ENCODE results near the gene MEGF6.

Gene MEGF6

DNA sequence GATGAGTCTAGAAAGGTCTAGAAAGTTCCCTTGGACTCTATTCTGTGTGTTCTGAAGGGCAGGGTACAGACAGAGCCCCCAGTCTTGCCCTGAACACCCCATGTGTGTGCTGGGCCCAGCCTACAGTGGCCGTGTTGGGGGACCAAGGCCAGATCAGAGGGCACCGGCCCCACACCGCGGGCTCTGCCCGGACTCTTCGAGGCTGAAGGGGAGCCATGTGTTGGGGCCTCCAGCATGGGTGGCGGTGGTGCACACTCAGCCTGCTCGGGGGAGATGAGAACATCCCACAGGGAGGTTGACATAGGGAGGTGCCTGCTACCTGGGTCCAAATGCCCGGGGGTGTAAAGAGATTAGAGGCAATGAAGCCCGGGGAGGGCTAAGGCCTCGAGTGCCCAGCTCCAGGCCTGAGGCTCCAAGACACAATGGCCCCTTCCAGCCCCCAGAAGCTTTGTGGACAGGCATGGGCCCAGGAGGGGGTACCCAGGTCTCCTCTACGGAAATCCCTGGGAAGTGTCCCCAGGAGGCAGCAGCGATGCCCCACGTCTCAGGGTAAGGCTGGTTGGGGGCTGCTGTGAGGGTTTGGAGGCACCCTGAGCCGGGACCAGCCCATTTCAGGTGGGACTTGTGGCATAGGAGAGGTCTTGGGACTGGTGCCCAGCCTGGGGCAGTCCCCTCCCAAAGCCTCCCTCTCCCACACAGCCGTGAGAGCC is 144.8 kb downstream of the MEGF6 start:
- DNase-seq, result no peak

DNA sequence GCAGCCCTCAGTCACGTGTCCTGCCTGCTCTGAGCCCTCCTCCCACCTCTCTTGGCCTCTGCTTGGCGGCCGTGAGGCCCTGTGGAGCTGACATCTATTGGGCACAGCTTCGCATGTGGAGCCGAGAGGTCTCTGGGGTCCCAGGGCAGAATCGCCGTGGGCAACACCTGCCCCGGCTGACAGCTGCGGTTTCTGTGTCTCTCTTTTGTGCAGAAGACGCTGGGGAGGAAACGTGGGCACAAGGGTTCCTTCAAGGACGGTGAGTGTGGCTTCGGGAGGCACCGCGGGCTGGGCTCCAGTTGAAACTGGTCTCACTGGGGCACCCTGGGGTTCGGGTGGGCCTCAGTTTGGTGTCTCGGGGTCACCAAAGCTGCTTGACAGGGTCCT is 145.4 kb downstream of the MEGF6 start:
- DNase-seq, result no peak

DNA sequence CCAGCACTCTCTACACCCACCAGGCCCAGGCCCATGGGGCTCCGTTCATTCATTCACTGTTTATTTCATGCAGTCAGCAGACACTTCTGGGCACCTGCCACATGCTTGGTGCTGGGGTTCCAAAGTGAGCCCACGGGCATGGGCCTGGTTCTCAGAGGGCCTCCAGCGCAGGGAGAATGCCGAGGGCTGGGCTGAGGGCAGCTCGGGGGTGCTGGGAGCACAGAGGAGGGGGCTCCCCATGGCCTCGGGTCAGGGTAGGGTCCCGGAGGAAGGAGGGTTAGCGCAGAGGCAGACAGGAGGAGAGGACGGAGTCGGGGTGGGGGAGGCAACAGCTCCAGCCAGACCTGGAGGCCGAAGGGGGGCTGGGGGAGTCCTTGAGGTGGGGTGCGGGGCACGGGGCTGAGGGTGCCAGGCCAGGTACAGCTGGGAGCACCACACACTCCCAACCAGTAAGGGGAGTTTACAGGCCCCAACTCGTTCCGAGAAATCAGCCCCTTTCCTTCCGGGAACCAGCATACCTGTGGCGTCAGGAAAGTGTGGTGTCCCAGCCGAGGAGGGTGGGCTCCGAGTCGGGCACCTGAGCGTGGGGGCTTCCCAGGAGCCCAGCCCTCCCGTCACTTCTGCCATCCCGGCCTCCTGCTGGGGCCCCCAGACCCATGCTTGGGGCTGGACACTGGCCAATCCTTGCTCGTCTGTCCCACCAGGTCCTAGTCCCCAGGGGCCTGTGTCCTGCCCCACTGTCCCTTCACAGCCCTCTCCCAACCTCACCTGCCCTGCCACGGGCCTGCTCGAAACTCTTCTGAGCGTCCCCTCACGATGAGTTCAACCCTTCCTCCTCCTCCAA is 146.0 kb downstream of the MEGF6 start:
- no peak for DNase-seq

DNA sequence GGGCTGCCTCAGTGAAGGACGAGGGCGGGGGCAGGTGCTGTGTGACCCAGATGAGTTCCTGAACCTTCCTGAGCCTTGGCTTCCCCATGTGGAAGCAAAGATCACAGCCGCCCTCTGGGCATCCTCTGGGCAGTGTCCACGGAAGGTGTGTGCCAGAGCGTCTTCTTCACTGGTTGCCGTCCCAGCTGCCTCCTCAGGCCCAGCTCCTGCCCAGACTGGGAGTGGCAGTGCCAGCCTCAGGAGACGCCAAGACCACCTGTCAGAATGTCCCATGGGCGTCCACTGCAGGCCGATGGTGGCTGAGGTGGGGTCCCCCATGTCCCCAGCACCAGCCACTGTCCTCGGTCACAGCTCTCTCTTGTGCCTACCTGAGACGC is 146.7 kb downstream of the MEGF6 start:
- DNase-seq, result no peak

DNA sequence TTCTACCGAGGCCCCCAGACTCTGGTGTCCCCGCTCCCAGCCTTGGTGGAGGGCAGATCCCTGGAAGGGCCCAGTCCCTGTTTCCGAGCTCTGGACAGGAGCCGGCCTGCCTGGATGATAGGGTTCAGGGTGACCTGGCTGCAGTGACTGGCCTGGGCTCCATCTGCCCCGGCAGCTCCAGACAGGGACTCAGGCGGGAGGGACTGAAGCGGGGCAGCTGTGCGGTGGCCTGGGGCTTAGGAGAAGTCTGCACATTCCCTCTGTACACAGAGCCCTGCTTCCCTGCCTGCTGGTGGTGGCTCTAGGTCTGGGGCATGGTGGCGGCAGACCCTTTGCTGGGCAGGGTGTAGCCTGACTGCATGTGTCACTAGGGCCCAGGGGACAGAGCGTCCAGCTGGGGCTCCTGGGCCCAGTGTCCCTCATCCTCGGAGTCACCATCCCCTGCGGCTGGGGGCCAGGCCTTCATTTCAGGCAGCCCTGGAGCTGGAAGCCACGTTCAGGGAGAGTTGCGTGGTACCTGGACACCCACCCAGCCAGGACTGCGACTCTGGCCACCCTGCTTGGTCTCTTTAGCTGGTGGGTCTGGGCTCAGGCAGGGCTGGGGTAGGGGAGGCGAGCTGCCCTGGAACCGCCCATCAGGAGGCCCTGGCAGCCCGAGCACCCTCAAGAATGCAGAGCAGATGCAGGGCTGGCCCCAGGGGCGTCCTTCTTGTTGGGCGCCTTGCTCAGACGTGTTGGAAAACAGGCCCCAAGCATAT is 147.2 kb downstream of the MEGF6 start:
- no peak for DNase-seq

DNA sequence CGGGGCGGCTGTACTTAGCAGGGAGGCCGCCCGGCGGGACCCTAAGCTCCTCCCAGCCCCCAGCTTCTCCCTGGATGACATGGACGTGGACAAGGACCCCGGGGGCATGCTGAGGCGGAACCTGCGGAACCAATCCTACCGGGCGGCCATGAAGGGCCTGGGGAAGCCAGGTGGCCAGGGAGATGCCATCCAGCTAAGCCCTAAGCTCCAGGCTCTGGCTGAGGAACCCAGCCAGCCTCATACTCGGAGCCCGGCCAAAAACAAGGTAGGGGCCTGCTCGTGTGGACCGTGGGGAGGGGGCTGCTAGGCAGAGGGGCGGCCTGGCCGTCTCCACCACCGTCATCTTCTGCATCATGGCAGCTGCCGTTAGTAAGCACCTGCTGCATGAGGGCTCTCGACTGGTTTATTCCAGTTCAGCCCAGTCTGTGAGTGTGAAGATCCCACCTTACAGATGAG is 147.9 kb downstream of the MEGF6 start:
- DNase-seq, result no peak

DNA sequence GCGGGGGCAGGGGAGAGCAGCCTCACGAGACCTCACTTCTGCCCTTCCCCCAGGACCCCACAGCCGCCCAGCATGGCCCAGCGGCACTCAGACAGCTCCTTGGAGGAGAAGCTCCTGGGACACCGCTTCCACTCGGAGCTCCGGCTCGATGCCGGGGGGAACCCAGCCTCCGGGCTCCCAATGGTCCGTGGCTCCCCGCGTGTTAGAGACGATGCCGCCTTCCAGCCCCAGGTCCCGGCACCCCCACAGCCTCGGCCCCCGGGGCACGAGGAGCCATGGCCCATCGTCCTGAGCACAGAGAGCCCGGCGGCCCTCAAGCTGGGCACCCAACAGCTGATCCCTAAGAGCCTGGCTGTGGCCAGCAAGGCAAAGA is 148.3 kb downstream of the MEGF6 start:
- no peak for DNase-seq

DNA sequence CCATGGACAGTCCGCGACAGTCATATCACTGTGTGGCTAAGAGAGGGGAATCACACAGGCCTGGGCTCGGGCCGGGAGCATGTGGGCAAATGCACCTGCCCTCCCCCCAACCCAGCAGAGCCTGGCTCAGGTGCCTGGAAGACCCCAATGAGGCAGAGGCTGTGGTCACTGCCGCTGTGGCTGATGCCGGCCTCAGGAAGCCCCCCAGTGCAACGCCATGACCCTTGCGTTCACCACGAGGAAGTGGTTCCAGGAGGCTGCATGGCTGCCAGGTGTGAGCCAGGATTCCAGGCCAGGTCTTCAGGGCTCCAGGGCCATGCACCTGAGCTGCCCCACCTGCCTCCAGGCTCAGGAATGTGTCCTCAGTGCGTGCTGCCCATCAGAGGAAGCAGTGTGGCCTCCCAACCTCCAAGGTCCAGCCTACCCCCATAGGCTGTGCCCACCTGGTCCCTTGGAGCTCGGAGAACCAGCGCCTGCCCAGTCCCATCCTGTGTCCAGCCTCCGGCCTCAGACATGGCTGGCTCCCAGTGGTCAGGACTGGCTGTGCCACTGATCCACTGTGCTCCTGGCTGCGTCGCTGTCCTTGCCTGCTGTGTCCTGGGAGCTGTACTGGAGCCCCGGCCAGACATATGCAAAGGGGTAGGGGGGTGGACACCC is 148.8 kb downstream of the MEGF6 start:
- DNase-seq, result no peak

DNA sequence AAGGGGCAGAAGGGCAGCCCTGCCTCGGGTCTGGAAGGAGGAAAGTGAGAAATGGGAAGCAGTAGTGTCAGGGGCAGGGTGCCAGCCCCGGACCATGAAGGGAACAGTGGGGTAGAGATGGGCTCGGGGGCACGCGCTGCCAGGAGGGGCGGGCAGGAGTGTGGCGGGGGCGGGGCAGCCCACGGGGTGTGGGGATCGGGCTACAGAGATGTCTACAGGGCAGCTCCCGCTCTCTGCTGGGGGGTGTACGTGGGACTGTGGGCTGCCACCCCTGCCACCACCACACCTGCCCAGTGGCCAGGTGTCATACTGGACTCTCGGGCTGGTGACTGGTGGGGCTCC is 149.4 kb downstream of the MEGF6 start:
- no peak for DNase-seq

DNA sequence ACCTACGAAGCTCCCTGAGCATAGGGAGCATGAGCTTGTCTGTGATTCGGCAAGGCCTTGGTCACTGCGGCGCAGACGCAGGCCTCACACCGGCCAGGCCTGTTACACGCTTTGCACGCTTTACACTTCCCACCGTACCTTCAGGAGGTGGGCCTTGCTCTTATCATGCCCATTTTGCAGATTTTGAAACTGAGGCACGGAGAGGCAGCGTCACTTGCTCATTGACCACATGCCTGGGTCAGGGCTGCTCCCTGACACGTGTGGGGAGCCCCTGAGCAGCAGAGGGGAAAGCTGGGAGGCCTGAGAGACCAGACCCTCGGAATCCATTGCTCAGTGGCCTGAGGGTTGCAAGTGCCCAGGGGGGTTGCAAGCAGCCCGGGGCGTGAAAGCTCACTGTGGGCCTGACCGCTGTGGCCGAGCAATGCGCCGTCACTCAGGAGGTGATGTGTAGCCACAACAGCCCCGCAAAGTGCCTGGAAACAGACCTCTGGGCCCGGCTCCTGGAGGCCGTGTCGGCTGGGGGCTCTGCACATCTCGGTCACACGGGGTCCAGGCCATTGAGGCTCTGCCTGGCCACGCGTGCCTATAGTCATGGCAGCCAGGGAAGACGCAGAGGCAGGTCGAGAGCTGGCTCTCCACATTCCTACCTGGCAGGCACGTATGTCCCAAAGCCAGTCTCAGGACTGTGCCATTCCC is 149.9 kb downstream of the MEGF6 start:
- DNase-seq, result no peak

DNA sequence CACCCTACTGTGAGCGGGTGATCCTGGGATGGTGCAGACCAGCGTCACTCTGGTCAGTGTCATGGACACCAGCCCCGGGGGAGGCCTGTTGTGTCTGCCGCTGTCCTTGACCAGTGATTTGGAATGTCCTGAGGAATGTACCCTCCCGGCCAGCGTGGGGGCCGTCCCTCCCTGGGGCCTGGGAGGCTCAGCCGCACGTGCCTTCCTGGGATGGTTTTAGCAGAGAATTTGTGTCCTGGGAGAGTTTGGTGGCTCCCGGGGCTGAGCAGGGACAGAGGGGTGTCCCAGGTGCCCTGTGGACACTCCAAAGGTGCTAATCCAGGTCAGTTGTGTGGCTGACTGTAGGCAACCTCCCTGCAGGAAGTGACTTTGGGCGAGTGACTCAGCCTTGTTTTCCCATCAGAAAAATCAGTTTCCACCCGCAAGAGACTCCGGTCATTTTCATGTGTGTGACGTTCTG is 150.6 kb downstream of the MEGF6 start:
- no peak for DNase-seq

DNA sequence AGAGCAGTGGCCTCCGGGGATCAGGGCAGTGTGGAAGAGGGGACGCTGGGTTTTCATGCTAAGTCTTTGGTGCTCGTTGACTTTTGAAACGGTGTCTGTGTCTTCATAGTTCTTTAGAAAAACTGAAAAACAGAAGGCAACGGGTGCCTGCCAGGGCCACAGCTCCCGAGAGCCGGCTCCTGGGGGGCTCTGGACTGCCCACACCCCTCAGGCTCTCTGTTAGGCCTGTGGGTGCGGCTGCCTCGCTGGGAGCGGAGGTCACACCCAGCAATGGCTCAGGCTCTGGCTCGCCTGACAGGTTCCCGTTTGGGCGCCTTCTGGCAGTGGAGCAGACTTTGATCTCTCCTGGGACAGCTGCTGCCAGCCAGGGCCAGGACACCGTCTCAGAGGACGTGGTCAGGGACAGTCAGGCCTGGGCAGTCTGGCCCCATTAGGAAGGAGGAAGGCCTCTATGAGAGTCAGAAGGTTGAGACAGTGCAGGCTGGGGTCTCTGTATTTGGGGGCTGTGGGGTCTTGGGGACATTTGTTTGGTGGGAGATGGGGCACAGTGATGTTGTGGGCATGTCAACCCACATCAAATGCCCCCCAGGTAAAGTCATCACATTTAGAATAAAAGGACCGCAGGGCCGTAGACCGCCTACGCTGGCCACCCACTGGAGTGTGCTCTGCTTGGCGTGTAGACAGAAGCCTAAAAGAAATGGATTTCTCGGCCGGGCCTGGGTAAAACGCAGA is 151.2 kb downstream of the MEGF6 start:
- no peak for DNase-seq

DNA sequence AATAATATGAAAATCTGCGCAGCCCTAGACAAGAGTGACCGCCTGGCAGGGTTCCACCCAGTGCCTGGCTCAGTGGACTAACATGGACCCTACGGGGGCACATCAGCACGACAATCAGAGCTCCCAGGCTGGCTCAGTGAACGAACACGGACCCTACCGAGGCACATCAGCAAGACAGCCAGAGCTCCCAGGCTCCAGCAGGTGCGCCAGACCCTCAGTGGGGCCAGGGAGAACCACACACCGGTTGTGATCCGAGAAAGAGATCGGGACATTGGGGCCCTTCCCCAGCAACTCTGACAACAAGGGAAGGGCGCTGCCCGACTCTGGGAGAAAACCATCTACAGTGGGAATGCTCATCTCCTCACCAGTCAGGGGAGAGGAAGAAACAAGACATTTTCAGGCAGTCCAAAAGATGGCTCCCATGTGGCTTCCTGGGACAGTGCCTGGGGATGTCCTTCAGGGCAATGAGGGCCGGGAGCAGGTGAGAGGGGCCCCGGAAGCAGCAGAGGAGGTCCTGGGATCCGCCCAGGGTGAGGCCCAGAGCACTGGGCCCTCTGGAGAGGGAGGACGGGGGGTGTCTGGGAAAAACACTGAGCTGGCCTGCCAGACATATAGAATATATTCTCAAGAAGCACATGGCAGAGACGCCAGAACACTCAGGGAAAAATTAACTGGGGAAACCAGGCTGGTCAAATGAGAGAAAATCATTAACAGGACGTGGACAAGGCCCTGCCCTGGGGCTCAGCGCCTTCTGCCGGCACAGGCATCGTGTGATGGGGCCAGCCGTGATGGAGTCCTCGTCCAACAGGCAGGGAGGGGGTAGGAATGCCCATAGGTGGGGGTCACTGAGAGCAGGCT is 152.0 kb downstream of the MEGF6 start:
- no peak for DNase-seq

DNA sequence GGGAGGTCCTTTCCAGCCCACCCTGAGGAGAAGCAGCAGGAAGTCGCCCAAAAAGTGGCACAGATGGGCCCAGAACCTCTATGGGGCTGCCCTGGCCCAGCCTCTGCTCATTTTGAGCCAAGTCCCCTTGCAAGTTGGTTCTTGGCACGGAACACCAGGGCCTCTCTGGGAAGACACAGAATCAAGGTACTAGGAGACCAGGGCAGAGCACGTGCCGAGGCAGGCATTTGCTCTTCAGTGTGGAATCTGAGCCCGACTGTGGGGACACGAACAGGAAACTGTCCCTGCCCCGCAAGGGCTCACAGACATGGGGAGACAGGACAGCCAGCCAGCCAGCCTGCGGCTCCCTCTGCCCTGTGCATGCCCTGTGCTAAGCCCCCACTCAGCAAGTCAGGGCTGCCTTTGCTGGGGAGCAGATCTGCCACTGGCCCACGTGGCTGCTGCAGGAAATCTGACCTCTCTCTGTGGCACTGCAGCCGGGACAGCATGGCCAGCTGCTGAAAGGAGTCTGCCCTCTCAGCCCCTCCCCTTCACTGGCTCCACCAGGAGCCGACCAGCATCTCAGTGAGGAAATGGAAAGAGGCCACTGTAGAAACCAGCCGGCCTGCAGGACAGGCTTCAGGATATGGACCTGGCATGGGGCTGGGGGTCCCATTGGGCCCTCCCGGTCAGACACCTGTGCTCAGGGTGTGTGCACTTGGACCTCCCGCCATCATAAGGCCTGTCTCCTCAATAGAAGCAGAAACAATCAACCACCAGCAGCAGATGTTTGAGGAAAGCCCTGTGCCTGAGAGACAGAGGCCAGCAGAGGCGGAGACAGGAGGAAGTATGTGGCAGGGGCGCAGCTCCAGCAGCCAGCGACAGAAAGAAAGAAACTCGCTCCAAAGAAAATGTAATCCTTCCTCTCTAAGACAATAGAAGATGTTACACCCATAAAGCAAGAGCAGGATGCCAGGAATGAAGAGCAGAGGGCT is 153.1 kb downstream of the MEGF6 start:
- no peak for DNase-seq

DNA sequence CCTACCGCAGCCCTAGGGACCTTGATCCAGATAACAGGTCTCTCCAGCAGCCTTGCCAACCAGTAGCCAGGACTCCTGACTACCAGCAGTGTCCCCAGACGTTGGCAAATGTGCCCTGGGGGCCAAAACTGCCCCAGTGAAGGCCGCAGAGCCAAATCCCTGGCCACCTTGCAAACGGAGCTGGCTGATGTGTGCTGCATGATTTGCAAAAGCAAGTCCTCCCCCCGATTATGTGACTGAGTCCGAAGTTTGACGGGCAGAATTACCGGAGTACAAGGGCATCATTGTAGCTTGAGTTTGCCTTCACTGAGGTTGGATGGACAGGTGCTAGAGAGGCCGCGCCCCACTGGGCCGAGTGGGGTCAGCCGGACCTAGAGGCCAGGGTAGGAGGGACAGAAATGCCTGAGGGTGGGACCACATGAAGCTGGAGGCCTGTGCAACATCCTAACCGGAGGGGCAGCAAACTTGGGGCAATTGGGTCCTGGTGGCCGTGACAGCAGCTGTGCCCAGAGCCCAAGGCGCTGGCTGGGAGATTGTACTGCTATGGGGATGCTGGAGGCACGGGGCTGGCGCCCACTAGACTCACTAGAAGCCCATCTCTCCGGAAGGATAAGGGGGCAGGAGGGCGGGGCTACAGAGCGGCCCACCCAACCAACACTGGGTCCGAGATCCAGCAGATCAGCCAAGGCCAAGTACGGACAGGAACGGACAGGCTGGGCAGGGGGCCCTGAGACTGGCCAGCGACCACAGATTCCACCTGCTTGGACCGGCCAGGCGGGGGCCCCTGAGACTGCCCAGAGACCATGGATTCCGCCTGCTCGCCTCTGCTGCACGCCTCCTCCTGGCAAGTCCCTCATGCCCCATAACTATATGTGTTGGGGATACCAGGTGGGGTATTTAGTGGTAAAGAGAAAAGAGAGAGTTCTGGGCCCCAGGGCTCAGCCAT is 154.1 kb downstream of the MEGF6 start:
- DNase-seq, result no peak

DNA sequence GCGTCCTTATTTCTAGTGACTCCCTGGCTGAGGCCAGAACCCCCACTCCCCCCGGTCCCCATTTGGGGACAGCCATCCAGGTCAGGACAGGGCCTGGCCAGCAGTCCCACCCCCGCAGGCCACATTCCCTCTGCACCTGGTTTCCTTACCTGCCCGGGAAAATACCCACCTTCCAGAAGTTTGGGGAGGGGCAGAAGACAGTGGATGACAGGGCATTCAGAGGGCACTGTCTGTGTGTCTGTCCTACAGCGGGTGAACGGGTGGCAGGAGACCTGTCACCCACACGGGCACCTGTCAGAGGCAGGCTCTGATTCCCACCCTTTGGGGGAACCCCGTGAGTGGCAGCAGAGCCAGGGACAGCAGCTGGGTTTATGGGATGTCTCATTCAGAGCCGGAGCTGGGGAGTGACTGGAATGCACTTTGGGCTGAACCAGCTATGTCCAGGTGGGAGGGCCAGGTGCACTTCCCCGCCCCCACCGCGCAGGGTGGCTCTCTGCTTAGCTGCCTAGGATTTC is 154.8 kb downstream of the MEGF6 start:
- no peak for DNase-seq

DNA sequence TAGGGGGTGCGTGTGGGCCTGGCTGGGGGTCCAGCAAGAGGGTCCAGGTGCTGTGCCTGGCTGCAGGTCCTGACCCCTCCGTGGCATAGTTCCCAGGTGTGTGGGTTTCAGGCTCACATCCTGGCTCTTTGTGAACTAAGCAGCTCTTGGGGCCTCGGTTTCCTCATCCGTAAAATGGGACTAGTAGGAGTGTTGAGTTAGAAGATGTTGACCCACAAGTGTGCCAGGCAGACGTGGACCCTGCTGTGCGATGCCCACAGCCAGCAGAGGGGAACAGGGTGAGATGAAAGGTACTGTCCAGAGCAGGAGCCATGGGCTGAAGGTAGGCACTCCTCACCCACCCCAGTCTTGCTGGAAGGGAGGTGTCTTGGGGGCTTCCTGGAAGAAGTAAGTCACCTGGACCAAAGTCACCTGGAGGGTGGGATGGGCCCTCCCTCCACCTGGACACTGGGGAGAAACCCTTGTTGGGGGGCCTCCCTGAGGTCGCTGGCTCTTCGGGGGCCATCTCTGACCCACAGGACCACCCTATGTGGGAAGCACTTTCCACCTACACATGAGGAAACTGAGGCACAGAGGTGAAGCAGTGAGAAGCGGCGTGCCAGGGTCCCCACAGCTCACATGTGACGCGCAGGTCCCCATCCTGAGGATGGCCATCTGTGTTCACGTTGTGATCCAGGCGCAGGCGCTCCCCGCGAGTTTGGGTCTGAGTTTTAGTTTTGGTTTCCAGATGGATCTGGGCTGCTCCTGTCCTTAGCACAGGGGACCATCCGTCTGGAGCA is 155.4 kb downstream of the MEGF6 start:
- DNase-seq, result no peak

Measured in effector CD4-positive, alpha-beta T cell (primary cell).